HepG2 (cell line): ENCODE measurements around the gene CTCF.

ENCODE experiments used
- ARID5B ChIP-seq: IDR thresholded peaks from 2 replicates; pipeline ENCODE4 v1.4.0; 2020; ENCODE audit warnings: mild to moderate bottlenecking, missing genetic modification reagents
- HDAC6 ChIP-seq: fragments of 200-600 bp; sonication (generic); IDR thresholded peaks from 2 replicates; pipeline ENCODE4 v1.7.0; 2017; ENCODE audit warnings: mild to moderate bottlenecking, antibody characterized with exemption, low read length, low read depth
- KDM1A ChIP-seq: IDR thresholded peaks from 2 replicates; pipeline ENCODE4 v1.6.1; 2016; ENCODE audit warnings: missing compliant biosample characterization
- SALL2 ChIP-seq: sonication (generic); formaldehyde crosslinking; IDR thresholded peaks from 2 replicates; pipeline ENCODE4 v1.8.1; 2023; ENCODE audit warnings: mild to moderate bottlenecking, missing genetic modification reagents, inconsistent platforms
- TAF1 ChIP-seq: sonication (generic); formaldehyde crosslinking; IDR thresholded peaks from 2 replicates; pipeline ENCODE4 v1.4.0; 2020; ENCODE audit warnings: missing genetic modification reagents
- ZNF234 ChIP-seq: sonication (generic); formaldehyde crosslinking; conservative IDR thresholded peaks from 2 replicates; pipeline ENCODE4 v1.5.1; 2020; ENCODE audit warnings: mild to moderate bottlenecking, missing genetic modification reagents
- ZNF383 ChIP-seq: sonication (generic); formaldehyde crosslinking; IDR thresholded peaks from 2 replicates; pipeline ENCODE4 v1.4.0; 2020; ENCODE audit warnings: missing genetic modification reagents, mild to moderate bottlenecking, borderline replicate concordance
- TF ChIP-seq, protein P1 (sequence below), 2 experiments: sonication (generic) in 1 of 2; formaldehyde crosslinking in 1 of 2; IDR thresholded peaks; 2 replicates each; pipeline versions ENCODE4 v1.5.1 to v1.6.1; 2011 to 2020; ENCODE audit warnings: borderline replicate concordance in 1 of 2, low read depth in 1 of 2, low read length in 1 of 2, mild to moderate bottlenecking in 1 of 2, missing genetic modification reagents in 1 of 2, moderate library complexity in 1 of 2
- TF ChIP-seq, protein P2 (sequence below): sonication (generic); formaldehyde crosslinking; IDR thresholded peaks from 2 replicates; pipeline ENCODE4 v1.8.1; 2023; ENCODE audit warnings: mild to moderate bottlenecking, missing genetic modification reagents

DNA sequence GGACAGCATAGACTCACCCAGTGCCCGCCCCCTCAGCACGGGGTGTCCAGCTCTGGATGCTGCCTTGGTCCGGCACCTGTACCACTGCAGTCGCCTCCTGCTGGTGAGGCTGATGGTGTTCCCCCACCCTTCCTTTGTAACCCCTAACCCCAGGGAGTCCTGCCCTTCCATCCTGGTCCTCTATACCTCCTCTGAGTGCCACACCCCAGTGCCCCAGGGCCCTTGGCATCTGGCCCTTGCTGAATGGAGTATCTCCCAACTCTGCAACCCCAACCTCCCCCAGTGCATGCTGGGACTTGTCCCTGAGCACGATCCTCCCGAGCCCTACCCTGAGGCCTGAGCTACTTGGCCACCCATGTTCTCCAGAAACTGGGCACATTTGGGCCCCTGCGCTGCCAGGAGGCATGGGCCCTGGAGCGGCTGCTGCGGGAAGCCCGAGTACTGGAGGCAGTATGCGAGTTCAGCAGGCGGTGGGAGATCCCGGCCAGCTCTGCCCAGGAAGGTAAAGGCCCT is 17.9 kb upstream of the CTCF start:
- no peak for TF ChIP-seq TAF1 (CRISPR knock-in tag)
- TF ChIP-seq HDAC6 = no peak
- TF ChIP-seq, protein P1, sequence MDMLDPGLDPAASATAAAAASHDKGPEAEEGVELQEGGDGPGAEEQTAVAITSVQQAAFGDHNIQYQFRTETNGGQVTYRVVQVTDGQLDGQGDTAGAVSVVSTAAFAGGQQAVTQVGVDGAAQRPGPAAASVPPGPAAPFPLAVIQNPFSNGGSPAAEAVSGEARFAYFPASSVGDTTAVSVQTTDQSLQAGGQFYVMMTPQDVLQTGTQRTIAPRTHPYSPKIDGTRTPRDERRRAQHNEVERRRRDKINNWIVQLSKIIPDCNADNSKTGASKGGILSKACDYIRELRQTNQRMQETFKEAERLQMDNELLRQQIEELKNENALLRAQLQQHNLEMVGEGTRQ (IDR thresholded peaks at IDR 0.05; ENCODE audit: low read depth, low read length) = no peak
- TF ChIP-seq, protein P1 (CRISPR knock-in tag; IDR thresholded peaks at IDR 0.05; ENCODE audit: borderline replicate concordance) = no peak
- TF ChIP-seq ARID5B = no peak
- no peak for TF ChIP-seq ZNF234
- no peak for TF ChIP-seq SALL2
- TF ChIP-seq KDM1A (CRISPR knock-in tag) = no peak
- TF ChIP-seq ZNF383 (CRISPR knock-in tag) = no peak
- TF ChIP-seq, protein P2, sequence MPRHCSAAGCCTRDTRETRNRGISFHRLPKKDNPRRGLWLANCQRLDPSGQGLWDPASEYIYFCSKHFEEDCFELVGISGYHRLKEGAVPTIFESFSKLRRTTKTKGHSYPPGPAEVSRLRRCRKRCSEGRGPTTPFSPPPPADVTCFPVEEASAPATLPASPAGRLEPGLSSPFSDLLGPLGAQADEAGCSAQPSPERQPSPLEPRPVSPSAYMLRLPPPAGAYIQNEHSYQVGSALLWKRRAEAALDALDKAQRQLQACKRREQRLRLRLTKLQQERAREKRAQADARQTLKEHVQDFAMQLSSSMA = no peak
